HG03442 (cell line): ENCODE measurements around the gene CNST.
"Not testable (repeated sequence)": the region's sequence is repeated elsewhere in the genome, so short reads cannot be mapped to it uniquely, and the experiment has no call there.

Experiments used
- ATAC-seq: cut with Tn5 transposase; IDR thresholded peaks from one replicate; pipeline ENCODE4 v1.9.1; 2021; ENCODE audit warnings: mild to moderate bottlenecking, moderate library complexity; ENCODE audit not compliant: unreplicated experiment

CNST gene

GRCh38 chr1:246669659-246670058 lies 103.4 kb downstream of the CNST start:
- no peak for ATAC-seq

- no peak for ATAC-seq
Measured at GRCh38 chr1:246674049-246674448, 107.8 kb downstream of the CNST start.

GRCh38 chr1:246677842-246678241 lies 111.6 kb downstream of the CNST start:
- no peak for ATAC-seq

- no peak for ATAC-seq
Measured at GRCh38 chr1:246678816-246679793, 112.8 kb downstream of the CNST start.

- no peak for ATAC-seq
Measured at GRCh38 chr1:246679794-246680177, 113.5 kb downstream of the CNST start.

GRCh38 chr1:246680190-246680589 lies 113.9 kb downstream of the CNST start:
- no peak for ATAC-seq

GRCh38 chr1:246680696-246681130 lies 114.5 kb downstream of the CNST start:
- no peak for ATAC-seq

- ATAC-seq = no peak
Measured at GRCh38 chr1:246681900-246682895, 115.9 kb downstream of the CNST start.

GRCh38 chr1:246683521-246683920 lies 117.3 kb downstream of the CNST start:
- ATAC-seq = no peak

- ATAC-seq = no peak
Measured at GRCh38 chr1:246687002-246687401, 120.7 kb downstream of the CNST start.

- peak; percentile 97 for ATAC-seq
Measured at GRCh38 chr1:246689409-246690008, 123.3 kb downstream of the CNST start.

- ATAC-seq = no peak
Measured at GRCh38 chr1:246690100-246690499, 123.8 kb downstream of the CNST start.

- no peak for ATAC-seq
Measured at GRCh38 chr1:246691622-246692495, 125.6 kb downstream of the CNST start.

GRCh38 chr1:246694213-246694895 lies 128.1 kb downstream of the CNST start:
- not testable (repeated sequence) for ATAC-seq

- ATAC-seq = no peak
Measured at GRCh38 chr1:246695136-246695535, 128.9 kb downstream of the CNST start.

GRCh38 chr1:246695666-246696065 lies 129.4 kb downstream of the CNST start:
- no peak for ATAC-seq

- no peak for ATAC-seq
Measured at GRCh38 chr1:246698466-246699094, 132.3 kb downstream of the CNST start.

GRCh38 chr1:246699095-246699735 lies 133.0 kb downstream of the CNST start:
- ATAC-seq = peak; percentile 85
